GM12878 (cell line): ENCODE results near the gene DYSF. TPM values are rescaled to one million over a fixed set of nuclear protein-coding genes. Genes with fewer than 3 reads are reported as not detected.

Experiments used
- ATAC-seq: fragments of 200-7000 bp; cut with Tn5 transposase; 3 replicates; pipeline ENCODE4 v1.9.1; 2020; ENCODE audit warnings: mild to moderate bottlenecking, moderate library complexity
- BruUV-seq: library from RNA; stranded (reverse); fragments of 400-500 nt; replicated peaks from 2 replicates; lab custom pipeline; 2021; lab: Mats Ljungman, UMichigan
- CTCF ChIA-PET: fragments of 300-600 bp; sonication (Branson Sonifier 250); formaldehyde crosslinking; extraction: SDS; loops from one replicate; lab custom pipeline; 2021; ENCODE audit warnings: inconsistent platforms; lab: Yijun Ruan, JAX
- POLR2A ChIA-PET: fragments of 350-600 bp; formaldehyde crosslinking; extraction: SDS; loops from one replicate; lab custom pipeline; 2021; ENCODE audit warnings: inconsistent platforms; lab: Charles Lee
- RAD21 ChIA-PET: fragments of 300-600 bp; sonication (Branson Sonifier 250); formaldehyde crosslinking; loops from one replicate; lab custom pipeline; 2023; ENCODE audit warnings: antibody characterized with exemption; ENCODE audit not compliant: unreplicated experiment; lab: Charles Lee
- SMC1A ChIA-PET: fragments of 300-600 bp; sonication (Branson Sonifier 250); formaldehyde crosslinking; loops from one replicate; lab custom pipeline; 2023; ENCODE audit not compliant: unreplicated experiment, uncharacterized antibody; lab: Charles Lee
- DNase-seq: peaks from one replicate; pipeline ENCODE4 v3.0.0-alpha.2; 2011; ENCODE audit warnings: low read depth, low spot score
- FAIRE-seq: peaks from 3 replicates; lab custom pipeline; 2011; peaks lifted over from hg19 to GRCh38; lab: Jason Lieb, UNC
- H2AFZ ChIP-seq: 2 replicates; pipeline ENCODE4 v1.6.0; 2011; ENCODE audit warnings: low read depth, low read length, control low read depth; ENCODE audit not compliant: control insufficient read depth
- H3K27ac ChIP-seq: 2 replicates; pipeline ENCODE4 v1.5.1; 2011; ENCODE audit warnings: control low read depth; ENCODE audit not compliant: control insufficient read depth, insufficient read depth
- H3K27me3 ChIP-seq, 2 experiments: replicated peaks in 1 of 2; 2 replicates each; pipeline versions ENCODE4 v1.6.0 to v1.6.1; 2011; ENCODE audit warnings: low read length in 1 of 2; ENCODE audit not compliant: control insufficient read depth in 2 of 2, insufficient read depth in 2 of 2
- H3K36me3 ChIP-seq, 2 experiments: 2 replicates each; pipeline ENCODE4 v1.5.1; 2011; ENCODE audit warnings: low read length in 1 of 2; ENCODE audit not compliant: control insufficient read depth in 2 of 2, insufficient read depth in 2 of 2
- H3K4me1 ChIP-seq: 2 replicates; pipeline ENCODE4 v1.6.1; 2011; ENCODE audit warnings: mild to moderate bottlenecking, low read length, moderate library complexity, mixed read lengths; ENCODE audit not compliant: control insufficient read depth, insufficient read depth
- H3K4me2 ChIP-seq: 2 replicates; pipeline ENCODE4 v1.6.0; 2011; ENCODE audit warnings: control low read depth; ENCODE audit not compliant: control insufficient read depth, insufficient read depth
- H3K4me3 ChIP-seq: fragments of 200-600 bp; sonication (generic); 2 replicates; pipeline ENCODE4 v1.5.1; 2016
- H3K79me2 ChIP-seq: 2 replicates; pipeline ENCODE4 v1.6.0; 2011; ENCODE audit warnings: low read length; ENCODE audit not compliant: control insufficient read depth, insufficient read depth
- H3K9ac ChIP-seq: 2 replicates; pipeline ENCODE4 v1.8.0; 2011; ENCODE audit warnings: low read length, control low read depth, mixed read lengths; ENCODE audit not compliant: control insufficient read depth, insufficient read depth
- H3K9me3 ChIP-seq: replicated peaks from 3 replicates; pipeline ENCODE4 v1.5.1; 2011; ENCODE audit warnings: mild to moderate bottlenecking, low read length; ENCODE audit not compliant: control insufficient read depth, insufficient read depth
- H4K20me1 ChIP-seq: 2 replicates; pipeline ENCODE4 v1.6.0; 2011; ENCODE audit not compliant: control insufficient read depth, insufficient read depth
- BCL11A ChIP-seq: IDR thresholded peaks from 2 replicates; pipeline ENCODE4 v1.6.1; 2011; ENCODE audit warnings: low read depth, low read length
- GABPA ChIP-seq: IDR thresholded peaks from 2 replicates; pipeline ENCODE4 v1.6.1; 2014; ENCODE audit warnings: antibody characterized with exemption, low read depth, mild to moderate bottlenecking, inconsistent platforms
- RELA ChIP-seq: fragments of 450-650 bp; IDR thresholded peaks from 2 replicates; pipeline ENCODE4 v1.8.0; 2014; ENCODE audit warnings: borderline replicate concordance; ENCODE audit not compliant: partially characterized antibody
- TARDBP ChIP-seq: IDR thresholded peaks from 2 replicates; pipeline ENCODE4 v1.6.1; 2016; ENCODE audit warnings: borderline replicate concordance
- whole genome bisulfite sequencing: methylation state at CpG from one replicate; pipeline ENCODE4 v1.1.6; 2016; ENCODE audit warnings: low lambda C conversion rate; ENCODE audit not compliant: insufficient replicate concordance, insufficient coverage; ENCODE audit errors: missing lambda C conversion rate; 5-methylcytosine and 5-hydroxymethylcytosine counted together
- in situ Hi-C: fragments of 300-500 bp; cut with MboI; formaldehyde crosslinking; loops from 9 replicates; pipeline ENCODE4 v1.14.3; 2018; ENCODE audit warnings: mixed read lengths
- intact Hi-C: fragments of 100-400 bp; cut with micrococcal nuclease; formaldehyde crosslinking; loops from one replicate; pipeline ENCODE4 v1.14.2; 2022; ENCODE audit not compliant: unreplicated experiment
- polyA plus RNA-seq, 11 experiments: library from polyadenylated mRNA; depleted of rRNA in 4 of 11; unstranded in 6 of 11; stranded (reverse) in 5 of 11; fragments of >200 nt; fragmentation: Nextera tagmentation in 4 of 11; fragmentation: Illumina TruSeq in 1 of 11; extraction: Ambion mirVana in 4 of 11; extraction: Trizol in 1 of 11; gene quantifications; 1 replicate in 1 of 11; 2 replicates in 10 of 11; pipeline versions ENCODE4 v1.2.1 to v1.2.3, GENCODE V29; 2011 to 2016; ENCODE audit warnings: inconsistent platforms in 2 of 11, missing spikeins in 2 of 11, low read depth in 1 of 11
- total RNA-seq, 4 experiments: library from RNA; depleted of rRNA in 3 of 4; stranded (reverse); fragments of >200 nt in 3 of 4; fragmentation: Illumina TruSeq in 1 of 4; extraction: Trizol in 1 of 4; gene quantifications; 2 replicates each; pipeline versions ENCODE4 v1.2.1 to v1.2.3, GENCODE V29; 2013 to 2021
- TF ChIP-seq, protein P1 (sequence below): fragments of 450-650 bp; IDR thresholded peaks from 2 replicates; pipeline ENCODE4 v1.6.1; 2017; ENCODE audit warnings: mild to moderate bottlenecking, moderate library complexity
- TF ChIP-seq, protein P2 (sequence below): fragments of 450-650 bp; IDR thresholded peaks from 2 replicates; pipeline ENCODE4 v1.6.1; 2016; ENCODE audit warnings: mild to moderate bottlenecking

DYSF gene
- total and polyA plus RNA-seq, 10 of the 15 experiments (the other 5 are each of a cell fraction or from before 2014, with no cell fraction given) = under 0.01 to 0.15 (median 0.03) TPM; not detected in 7

DNA sequence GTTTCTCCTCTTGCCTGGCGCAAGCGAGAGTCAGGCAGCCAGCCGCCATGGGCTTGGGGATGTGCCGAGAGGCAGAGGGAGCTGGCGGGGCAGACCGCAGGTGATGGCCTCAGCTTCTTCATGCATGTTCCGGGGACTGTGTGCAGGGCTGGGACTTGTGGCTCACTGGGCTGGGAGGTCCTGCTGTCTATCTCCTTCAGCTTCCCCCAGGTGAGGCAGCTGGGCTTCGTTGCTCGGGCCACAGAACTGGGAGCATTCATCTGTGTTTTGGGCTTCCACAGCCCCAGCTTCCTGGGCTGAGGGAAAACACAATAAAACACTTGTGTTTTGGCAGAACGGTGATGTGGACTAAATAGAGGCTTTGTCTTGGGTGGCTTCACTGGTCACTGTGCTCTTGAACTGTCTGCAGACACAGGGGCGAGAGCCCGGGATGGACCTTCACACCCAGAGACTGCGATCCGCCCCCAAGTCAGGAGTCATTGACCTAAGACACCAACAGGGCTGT, 93.5 kb downstream of the DYSF start (continued):
- TF ChIP-seq, protein P1, sequence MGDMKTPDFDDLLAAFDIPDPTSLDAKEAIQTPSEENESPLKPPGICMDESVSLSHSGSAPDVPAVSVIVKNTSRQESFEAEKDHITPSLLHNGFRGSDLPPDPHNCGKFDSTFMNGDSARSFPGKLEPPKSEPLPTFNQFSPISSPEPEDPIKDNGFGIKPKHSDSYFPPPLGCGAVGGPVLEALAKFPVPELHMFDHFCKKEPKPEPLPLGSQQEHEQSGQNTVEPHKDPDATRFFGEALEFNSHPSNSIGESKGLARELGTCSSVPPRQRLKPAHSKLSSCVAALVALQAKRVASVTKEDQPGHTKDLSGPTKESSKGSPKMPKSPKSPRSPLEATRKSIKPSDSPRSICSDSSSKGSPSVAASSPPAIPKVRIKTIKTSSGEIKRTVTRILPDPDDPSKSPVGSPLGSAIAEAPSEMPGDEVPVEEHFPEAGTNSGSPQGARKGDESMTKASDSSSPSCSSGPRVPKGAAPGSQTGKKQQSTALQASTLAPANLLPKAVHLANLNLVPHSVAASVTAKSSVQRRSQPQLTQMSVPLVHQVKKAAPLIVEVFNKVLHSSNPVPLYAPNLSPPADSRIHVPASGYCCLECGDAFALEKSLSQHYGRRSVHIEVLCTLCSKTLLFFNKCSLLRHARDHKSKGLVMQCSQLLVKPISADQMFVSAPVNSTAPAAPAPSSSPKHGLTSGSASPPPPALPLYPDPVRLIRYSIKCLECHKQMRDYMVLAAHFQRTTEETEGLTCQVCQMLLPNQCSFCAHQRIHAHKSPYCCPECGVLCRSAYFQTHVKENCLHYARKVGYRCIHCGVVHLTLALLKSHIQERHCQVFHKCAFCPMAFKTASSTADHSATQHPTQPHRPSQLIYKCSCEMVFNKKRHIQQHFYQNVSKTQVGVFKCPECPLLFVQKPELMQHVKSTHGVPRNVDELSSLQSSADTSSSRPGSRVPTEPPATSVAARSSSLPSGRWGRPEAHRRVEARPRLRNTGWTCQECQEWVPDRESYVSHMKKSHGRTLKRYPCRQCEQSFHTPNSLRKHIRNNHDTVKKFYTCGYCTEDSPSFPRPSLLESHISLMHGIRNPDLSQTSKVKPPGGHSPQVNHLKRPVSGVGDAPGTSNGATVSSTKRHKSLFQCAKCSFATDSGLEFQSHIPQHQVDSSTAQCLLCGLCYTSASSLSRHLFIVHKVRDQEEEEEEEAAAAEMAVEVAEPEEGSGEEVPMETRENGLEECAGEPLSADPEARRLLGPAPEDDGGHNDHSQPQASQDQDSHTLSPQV = no peak
- TF ChIP-seq GABPA = no peak
- TF ChIP-seq RELA = no peak

DNA sequence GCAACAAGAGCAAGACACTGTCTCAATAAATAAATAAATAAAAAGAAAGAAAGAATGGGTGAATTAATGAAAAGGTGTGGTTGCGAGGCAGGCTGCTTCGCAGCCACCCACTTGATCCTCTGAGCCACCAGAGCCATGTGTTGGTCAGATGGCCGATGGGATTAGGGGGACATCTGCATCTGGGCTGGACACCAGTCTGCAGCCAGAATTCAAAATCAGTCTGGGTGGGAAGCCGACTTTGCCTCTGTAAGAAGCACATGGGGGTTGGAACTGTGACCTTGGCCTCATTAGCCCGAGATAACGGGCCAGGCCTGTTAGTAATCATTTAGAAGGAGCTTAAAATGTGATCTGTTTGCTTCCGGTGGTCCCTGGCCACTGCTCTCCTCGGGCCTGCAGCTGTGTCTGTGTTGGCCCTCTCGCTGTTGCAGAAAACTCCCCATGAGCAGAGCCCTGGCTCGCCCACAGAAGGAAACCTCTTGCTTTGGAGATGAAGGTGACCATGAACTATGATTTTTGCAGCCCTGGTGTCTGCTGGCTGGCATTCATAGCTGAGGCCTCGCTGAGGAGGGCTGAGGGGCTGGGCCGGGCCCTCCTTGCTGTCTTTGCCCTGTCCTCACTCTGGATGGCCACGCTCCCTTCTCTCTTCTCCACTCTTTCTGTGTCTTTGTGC, 94.4 kb downstream of the DYSF start:
- intact Hi-C loops = loop anchor here (2.0 to 5.0 kb wide), 3 partner anchors 375 to 1197 kb away; no protein-coding TSS in a partner anchor
- Histone ChIP-seq H3K4me1 (no peaks in the 10 kb centered on the region), H3K4me2 (no peak overlapping the region), H3K4me3 (no peak overlapping the region), H3K36me3 (no peaks in the 10 kb centered on the region), H3K9me3 (no peaks in the 10 kb centered on the region), H3K27ac (no peak overlapping the region), H2AFZ (no peak overlapping the region), H3K27me3 (peaks cover 0 to 4% of the 10 kb centered on the region in 2 experiments; a peak in 3 of 4 replicates), H3K79me2 (no peaks in the 10 kb centered on the region), H4K20me1 (no peaks in the 10 kb centered on the region), H3K9ac (no peak overlapping the region)
- 18% methylated on average over 13 of the region's 13 CpGs for WGBS
- no peak for ATAC-seq
- no peak for TF ChIP-seq TARDBP
- TF ChIP-seq BCL11A = no peak
- TF ChIP-seq, protein P2, sequence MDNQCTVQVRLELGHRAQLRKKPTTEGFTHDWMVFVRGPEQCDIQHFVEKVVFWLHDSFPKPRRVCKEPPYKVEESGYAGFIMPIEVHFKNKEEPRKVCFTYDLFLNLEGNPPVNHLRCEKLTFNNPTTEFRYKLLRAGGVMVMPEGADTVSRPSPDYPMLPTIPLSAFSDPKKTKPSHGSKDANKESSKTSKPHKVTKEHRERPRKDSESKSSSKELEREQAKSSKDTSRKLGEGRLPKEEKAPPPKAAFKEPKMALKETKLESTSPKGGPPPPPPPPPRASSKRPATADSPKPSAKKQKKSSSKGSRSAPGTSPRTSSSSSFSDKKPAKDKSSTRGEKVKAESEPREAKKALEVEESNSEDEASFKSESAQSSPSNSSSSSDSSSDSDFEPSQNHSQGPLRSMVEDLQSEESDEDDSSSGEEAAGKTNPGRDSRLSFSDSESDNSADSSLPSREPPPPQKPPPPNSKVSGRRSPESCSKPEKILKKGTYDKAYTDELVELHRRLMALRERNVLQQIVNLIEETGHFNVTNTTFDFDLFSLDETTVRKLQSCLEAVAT = no peak
- ChIA-PET SMC1A (interaction anchor here (0.6 to 1.1 kb wide), 2 partner anchors 248 to 374 kb away, joined by 3 read pairs; no protein-coding TSS in a partner anchor), RAD21 (no interaction called here), POLR2A (no interaction called here), CTCF (interaction anchor here (0.6 to 2.1 kb wide), 4 partner anchors 18 to 1210 kb away, joined by 3 to 8 read pairs (median 4); no protein-coding TSS in a partner anchor)
- in situ Hi-C loops = loop anchor here (5.0 kb wide), 1 partner anchor 605 kb away; no protein-coding TSS in a partner anchor
- DNase-seq = no peak
- no peak for FAIRE-seq
- no TSS peak for BruUV-seq
